Astrocyte (in vitro differentiated cells and primary cell): ENCODE data around the gene RABGAP1L.
"Not testable (repeated sequence)": the region's sequence is repeated elsewhere in the genome, so short reads cannot be mapped to it uniquely, and the experiment has no call there.

ENCODE experiments used
- CTCF ChIP-seq: IDR thresholded peaks from 2 replicates; pipeline ENCODE4 v1.5.1; 2011; ENCODE audit warnings: low read depth, mild to moderate bottlenecking, inconsistent platforms, low read length, moderate library complexity; ENCODE audit not compliant: insufficient read depth
- EZH2 ChIP-seq: IDR thresholded peaks from 2 replicates; pipeline ENCODE4 v1.6.1; 2012; ENCODE audit warnings: mild to moderate bottlenecking, low read length, inconsistent platforms; ENCODE audit not compliant: insufficient read depth

- TF ChIP-seq CTCF, EZH2: not testable (repeated sequence)
Observed at GRCh38 chr1:174649572-174649971, 490.3 kb downstream of the RABGAP1L start.
